Lower lobe of right lung (tissue), 2 donors: ENCODE results near the gene ATXN2L. TPM values are rescaled to one million over a fixed set of nuclear protein-coding genes. Genes with fewer than 3 reads are reported as not detected.
"Not testable (repeated sequence)": the region's sequence is repeated elsewhere in the genome, so short reads cannot be mapped to it uniquely, and the experiment has no call there.

Source experiments
- ATAC-seq, 2 donors: fragments of 200-7000 bp; cut with Tn5 transposase; one replicate each; pipeline ENCODE4 v1.9.1; 2020 to 2022; ENCODE audit warnings: mild to moderate bottlenecking in 2 of 2, moderate library complexity in 2 of 2
- DNase-seq: peaks from one replicate; pipeline ENCODE4 v3.0.0-alpha.2; 2020
- H3K27ac ChIP-seq: fragments of 200-600 bp; one replicate; pipeline ENCODE4 v1.8.0; 2022
- H3K27me3 ChIP-seq: fragments of 200-600 bp; one replicate; pipeline ENCODE4 v1.8.0; 2022; ENCODE audit warnings: low read depth
- H3K36me3 ChIP-seq: fragments of 200-600 bp; one replicate; pipeline ENCODE4 v1.8.0; 2022; ENCODE audit warnings: mild to moderate bottlenecking
- H3K4me1 ChIP-seq: fragments of 200-600 bp; one replicate; pipeline ENCODE4 v1.8.0; 2022
- H3K4me3 ChIP-seq: fragments of 200-600 bp; one replicate; pipeline ENCODE4 v1.8.0; 2022; ENCODE audit warnings: mild to moderate bottlenecking
- H3K9me3 ChIP-seq: fragments of 200-600 bp; one replicate; pipeline ENCODE4 v1.8.0; 2022
- CTCF ChIP-seq: fragments of 200-600 bp; IDR thresholded peaks from one replicate; pipeline ENCODE4 v1.8.0; 2022; ENCODE audit warnings: antibody characterized with exemption, mild to moderate bottlenecking
- intact Hi-C: fragments of 100-400 bp; cut with DNase I; formaldehyde crosslinking; loops from one replicate; pipeline ENCODE4 v1.11.0; 2022
- total RNA-seq: library from RNA; stranded (reverse); fragmentation: NEBNext Ultra II Directional; extraction: Animal tissue kit (Norgen Biotek cat#: 25700); gene quantifications from one replicate; pipeline ENCODE4 v1.2.1, GENCODE V29; 2021
- donor health status: DM: no; HTN: yes; CAD: no; lungs with severe emphysema.

The ATXN2L gene
- total RNA-seq, 1 donor from 2014 or later = 145 TPM

- H3K4me1 ChIP-seq = peaks cover 23% of the 10 kb centered on the region
- H3K4me3 ChIP-seq = no peak overlapping the region
- intact Hi-C loops = no loop called here
- no peak for TF ChIP-seq CTCF
- no peak overlapping the region for H3K27ac ChIP-seq
- ATAC-seq (no peak), DNase-seq (no peak)
- no peaks in the 10 kb centered on the region for H3K9me3 ChIP-seq
- H3K36me3 ChIP-seq = peaks cover 35% of the 10 kb centered on the region
- H3K27me3 ChIP-seq = no peaks in the 10 kb centered on the region
Measured at GRCh38 chr16:28865001-28865688, 42.3 kb downstream of the ATXN2L start.

- intact Hi-C loops = no loop called here
Measured at GRCh38 chr16:28865722-28866453, 43.1 kb downstream of the ATXN2L start.

GRCh38 chr16:28866454-28866804 lies 43.6 kb downstream of the ATXN2L start:
- no peak overlapping the region for H3K27ac ChIP-seq
- peaks cover 23% of the 10 kb centered on the region for H3K4me1 ChIP-seq
- H3K27me3 ChIP-seq = no peaks in the 10 kb centered on the region
- H3K4me3 ChIP-seq = no peak overlapping the region
- no peak for ATAC-seq
- DNase-seq = no peak
- no peak for TF ChIP-seq CTCF
- no peaks in the 10 kb centered on the region for H3K9me3 ChIP-seq
- intact Hi-C loops = no loop called here
- H3K36me3 ChIP-seq = peaks cover 48% of the 10 kb centered on the region

More at GRCh38 chr16:28865722-28866453, 43.1 kb downstream of the ATXN2L start:
- no peak overlapping the region for H3K4me3 ChIP-seq
- H3K27ac ChIP-seq = no peak overlapping the region
- peaks cover 23% of the 10 kb centered on the region for H3K4me1 ChIP-seq
- DNase-seq = no peak
- TF ChIP-seq CTCF = no peak
- H3K9me3 ChIP-seq = no peaks in the 10 kb centered on the region
- peaks cover 42% of the 10 kb centered on the region for H3K36me3 ChIP-seq
- ATAC-seq = no peak
- H3K27me3 ChIP-seq = no peaks in the 10 kb centered on the region

DNA sequence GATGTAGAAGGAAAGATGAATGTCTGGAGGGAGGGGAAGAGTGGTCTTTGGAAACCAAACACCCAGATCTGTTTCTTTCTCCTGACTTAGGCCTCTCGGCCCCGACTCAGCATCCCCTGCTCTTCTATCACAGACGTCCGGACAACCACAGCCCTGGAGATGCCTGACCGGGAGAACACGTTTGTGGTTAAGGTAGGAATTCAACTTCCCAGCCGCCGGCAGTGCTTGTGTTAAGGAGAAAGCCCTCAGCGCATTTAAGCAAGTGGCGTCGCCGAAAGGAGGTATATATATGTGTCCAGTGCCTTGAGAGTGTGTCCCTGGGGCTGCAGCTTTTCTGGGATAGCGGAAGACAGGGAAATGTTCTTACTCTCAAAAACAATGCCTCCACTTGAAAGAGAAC lies 44.4 kb downstream of the ATXN2L start:
- peaks cover 20% of the 10 kb centered on the region for H3K4me1 ChIP-seq
- no peak for TF ChIP-seq CTCF
- intact Hi-C loops = no loop called here
- no peak overlapping the region for H3K4me3 ChIP-seq
- H3K9me3 ChIP-seq = no peaks in the 10 kb centered on the region
- H3K27me3 ChIP-seq = no peaks in the 10 kb centered on the region
- no peak for DNase-seq
- peaks cover 55% of the 10 kb centered on the region for H3K36me3 ChIP-seq
- H3K27ac ChIP-seq = no peak overlapping the region
- ATAC-seq = no peak

- peaks cover 16% of the 10 kb centered on the region for H3K4me1 ChIP-seq
- H3K27me3 ChIP-seq, intact Hi-C loops, H3K27ac ChIP-seq, DNase-seq, ATAC-seq, H3K4me3 ChIP-seq, H3K9me3 ChIP-seq: not testable (repeated sequence)
- peaks cover 57% of the 10 kb centered on the region for H3K36me3 ChIP-seq
Measured at GRCh38 chr16:28867646-28868045, 44.8 kb downstream of the ATXN2L start.

DNA sequence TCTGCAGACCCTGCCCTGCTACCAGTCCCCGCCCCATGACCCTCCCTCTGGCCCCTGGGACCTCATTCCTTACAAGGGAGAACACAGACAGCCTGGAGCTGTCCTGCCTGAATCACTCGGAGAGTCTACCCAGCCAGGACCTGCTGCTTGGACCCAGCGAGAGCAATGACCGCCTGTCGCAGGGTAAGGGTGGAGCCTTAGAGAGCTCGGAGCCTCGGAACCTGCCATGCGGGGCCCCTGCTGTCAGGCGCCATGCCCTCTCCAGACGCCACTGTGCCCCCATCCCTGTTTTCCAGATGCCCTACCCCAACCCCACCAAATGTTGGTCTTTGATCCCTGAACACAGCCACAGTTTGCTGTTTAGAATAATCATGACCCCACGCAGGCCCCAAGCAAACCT lies 46.4 kb downstream of the ATXN2L start:
- DNase-seq (no peak), ATAC-seq (no peak)
- Histone ChIP-seq H3K36me3 (peaks cover 71% of the 10 kb centered on the region), H3K4me3 (no peak overlapping the region), H3K27ac (no peak overlapping the region), H3K9me3 (no peaks in the 10 kb centered on the region), H3K27me3 (no peaks in the 10 kb centered on the region), H3K4me1 (peaks cover 12% of the 10 kb centered on the region)
- intact Hi-C loops = no loop called here
- no peak for TF ChIP-seq CTCF
